Mammary epithelial cell (primary cell): ENCODE results near the gene CRKL.

Experiments used
- EZH2 ChIP-seq: IDR thresholded peaks from 2 replicates; pipeline ENCODE4 v1.6.1; 2012; ENCODE audit warnings: low read length, inconsistent platforms, borderline replicate concordance
- TF ChIP-seq, protein P1 (sequence below), 2 donors: IDR thresholded peaks in 1 of 2; conservative IDR thresholded peaks in 1 of 2; 2 replicates each; pipeline ENCODE4 v1.5.1; 2011 to 2012; ENCODE audit warnings: inconsistent platforms in 2 of 2, low read length in 2 of 2, mild to moderate bottlenecking in 2 of 2, control low read depth in 1 of 2, low read depth in 1 of 2; ENCODE audit not compliant: insufficient read depth in 1 of 2; ENCODE audit errors: extremely low read depth in 1 of 2

DNA sequence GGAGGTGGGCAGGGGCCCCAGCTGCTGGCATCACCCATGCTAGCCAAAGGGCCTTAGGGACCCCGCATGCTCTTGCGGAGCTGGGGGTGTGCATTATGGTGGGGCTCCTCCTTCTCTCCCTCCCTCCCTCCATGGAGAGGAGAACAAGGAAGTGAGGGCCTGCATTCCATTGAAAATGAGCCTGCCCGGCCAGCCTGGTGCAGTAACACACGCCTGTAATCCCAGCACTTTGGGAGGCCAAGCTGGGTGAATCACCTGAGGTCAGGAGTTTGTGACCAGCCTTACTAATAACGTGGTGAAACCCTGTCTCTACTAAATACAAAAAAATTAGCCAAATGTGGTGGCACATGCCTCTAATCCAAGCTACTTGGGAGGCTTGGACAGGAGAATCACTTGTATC lies 36.0 kb upstream of the CRKL start:
- TF ChIP-seq, protein P1, sequence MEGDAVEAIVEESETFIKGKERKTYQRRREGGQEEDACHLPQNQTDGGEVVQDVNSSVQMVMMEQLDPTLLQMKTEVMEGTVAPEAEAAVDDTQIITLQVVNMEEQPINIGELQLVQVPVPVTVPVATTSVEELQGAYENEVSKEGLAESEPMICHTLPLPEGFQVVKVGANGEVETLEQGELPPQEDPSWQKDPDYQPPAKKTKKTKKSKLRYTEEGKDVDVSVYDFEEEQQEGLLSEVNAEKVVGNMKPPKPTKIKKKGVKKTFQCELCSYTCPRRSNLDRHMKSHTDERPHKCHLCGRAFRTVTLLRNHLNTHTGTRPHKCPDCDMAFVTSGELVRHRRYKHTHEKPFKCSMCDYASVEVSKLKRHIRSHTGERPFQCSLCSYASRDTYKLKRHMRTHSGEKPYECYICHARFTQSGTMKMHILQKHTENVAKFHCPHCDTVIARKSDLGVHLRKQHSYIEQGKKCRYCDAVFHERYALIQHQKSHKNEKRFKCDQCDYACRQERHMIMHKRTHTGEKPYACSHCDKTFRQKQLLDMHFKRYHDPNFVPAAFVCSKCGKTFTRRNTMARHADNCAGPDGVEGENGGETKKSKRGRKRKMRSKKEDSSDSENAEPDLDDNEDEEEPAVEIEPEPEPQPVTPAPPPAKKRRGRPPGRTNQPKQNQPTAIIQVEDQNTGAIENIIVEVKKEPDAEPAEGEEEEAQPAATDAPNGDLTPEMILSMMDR (conservative IDR thresholded peaks at IDR 0.05 in 1 of 2, IDR thresholded peaks at IDR 0.05 in 1 of 2; ENCODE audit: extremely low read depth in 1 of 2, insufficient read depth in 1 of 2, low read depth in 1 of 2, low read length in 2 of 2): no peak
- TF ChIP-seq EZH2: no peak
